ENCODE data around the gene IRF7. TPM values are rescaled to one million over a fixed set of nuclear protein-coding genes. Genes with fewer than 3 reads are reported as not detected.

IRF7 gene
- total RNA-seq, 4 donors from 2014 or later, result 33.7 to 40.9 (median 36.6) TPM

DNA sequence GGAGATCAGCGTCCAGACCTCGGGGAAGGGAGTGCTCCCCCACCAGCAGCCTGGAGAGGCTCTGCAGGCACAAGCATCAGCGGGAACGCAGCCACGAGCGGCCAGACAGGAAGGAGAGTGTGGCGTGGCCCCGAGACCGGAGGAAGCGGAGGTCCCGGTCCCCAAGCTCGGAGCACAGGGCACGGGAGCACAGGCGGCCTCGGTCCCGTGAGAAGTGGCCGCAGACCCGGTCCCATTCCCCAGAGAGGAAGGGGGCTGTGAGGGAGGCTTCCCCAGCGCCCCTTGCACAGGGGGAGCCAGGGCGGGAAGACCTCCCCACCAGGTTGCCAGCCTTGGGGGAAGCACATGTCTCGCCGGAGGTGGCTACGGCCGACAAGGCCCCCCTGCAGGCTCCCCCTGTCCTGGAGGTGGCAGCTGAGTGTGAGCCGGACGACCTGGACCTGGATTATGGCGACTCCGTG, 6.9 kb downstream of the IRF7 start:
- 87 to 88% methylated on average over 27 of the region's 28 CpGs for WGBS, 2 donors
- intact Hi-C loops (cut with DNase I; ENCODE audit: low total_unique reads), result no loop called here
- peak in 1 of 2 donors; percentile 86 for DNase-seq (ENCODE audit: low spot score in 2 of 2)
- no peak overlapping the region for H3K4me3 ChIP-seq (ENCODE audit: low read depth, poor library complexity, severe bottlenecking)
- TF ChIP-seq POLR2A (IDR thresholded peaks at IDR 0.05), result no peak

GRCh38 chr11:607971-608659, 7.6 kb downstream of the IRF7 start:
- WGBS, 2 donors, result 93 to 94% methylated on average over 30 to 45 of the region's 45 CpGs
- no peak overlapping the region for H3K4me3 ChIP-seq (ENCODE audit: low read depth, poor library complexity, severe bottlenecking)
- intact Hi-C loops (cut with DNase I; ENCODE audit: low total_unique reads), result no loop called here
- TF ChIP-seq, protein P1, sequence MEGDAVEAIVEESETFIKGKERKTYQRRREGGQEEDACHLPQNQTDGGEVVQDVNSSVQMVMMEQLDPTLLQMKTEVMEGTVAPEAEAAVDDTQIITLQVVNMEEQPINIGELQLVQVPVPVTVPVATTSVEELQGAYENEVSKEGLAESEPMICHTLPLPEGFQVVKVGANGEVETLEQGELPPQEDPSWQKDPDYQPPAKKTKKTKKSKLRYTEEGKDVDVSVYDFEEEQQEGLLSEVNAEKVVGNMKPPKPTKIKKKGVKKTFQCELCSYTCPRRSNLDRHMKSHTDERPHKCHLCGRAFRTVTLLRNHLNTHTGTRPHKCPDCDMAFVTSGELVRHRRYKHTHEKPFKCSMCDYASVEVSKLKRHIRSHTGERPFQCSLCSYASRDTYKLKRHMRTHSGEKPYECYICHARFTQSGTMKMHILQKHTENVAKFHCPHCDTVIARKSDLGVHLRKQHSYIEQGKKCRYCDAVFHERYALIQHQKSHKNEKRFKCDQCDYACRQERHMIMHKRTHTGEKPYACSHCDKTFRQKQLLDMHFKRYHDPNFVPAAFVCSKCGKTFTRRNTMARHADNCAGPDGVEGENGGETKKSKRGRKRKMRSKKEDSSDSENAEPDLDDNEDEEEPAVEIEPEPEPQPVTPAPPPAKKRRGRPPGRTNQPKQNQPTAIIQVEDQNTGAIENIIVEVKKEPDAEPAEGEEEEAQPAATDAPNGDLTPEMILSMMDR (IDR thresholded peaks at IDR 0.05), result no peak
- no peak for TF ChIP-seq POLR2A (IDR thresholded peaks at IDR 0.05)
- peak in 1 of 2 donors; percentile 86 for DNase-seq (ENCODE audit: low spot score in 2 of 2)

GRCh38 chr11:607020-607780, 8.6 kb downstream of the IRF7 start:
- no peak for DNase-seq (ENCODE audit: low spot score in 2 of 2)
- intact Hi-C loops (cut with DNase I; ENCODE audit: low total_unique reads), result no loop called here
- no peak for TF ChIP-seq POLR2A (IDR thresholded peaks at IDR 0.05)
- TF ChIP-seq, protein P1 (IDR thresholded peaks at IDR 0.05), result no peak
- 80 to 83% methylated on average over 23 to 35 of the region's 35 CpGs for WGBS, 2 donors
- H3K4me3 ChIP-seq (ENCODE audit: low read depth, poor library complexity, severe bottlenecking), result no peak overlapping the region

DNA sequence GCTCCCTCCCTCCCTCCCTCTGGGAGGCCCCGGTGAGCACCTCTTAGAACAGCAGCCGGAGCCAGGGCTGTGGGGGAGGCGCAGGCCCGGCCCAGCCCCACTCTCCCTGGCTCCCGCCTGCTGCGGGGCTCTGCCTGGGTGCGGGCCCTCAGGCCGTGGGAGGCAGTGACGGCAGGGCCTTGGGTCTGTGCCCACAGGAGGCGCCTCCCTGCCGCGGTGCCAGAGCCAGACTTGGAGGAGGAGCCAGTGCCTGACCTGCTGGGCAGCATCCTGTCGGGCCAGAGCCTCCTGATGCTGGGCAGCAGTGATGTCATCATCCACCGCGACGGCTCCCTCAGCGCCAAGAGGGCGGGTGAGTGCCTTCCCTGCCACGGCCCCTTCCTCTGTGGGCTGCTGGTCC, 9.5 kb downstream of the IRF7 start:
- intact Hi-C loops (cut with DNase I; ENCODE audit: low total_unique reads), result no loop called here
- 42 to 67% methylated on average over 8 to 11 of the region's 19 CpGs for WGBS, 2 donors
- peak in 1 of 2 donors; percentile 87 for DNase-seq (ENCODE audit: low spot score in 2 of 2)
- H3K4me3 ChIP-seq (ENCODE audit: low read depth, poor library complexity, severe bottlenecking), result no peak overlapping the region
- no peak for TF ChIP-seq POLR2A (IDR thresholded peaks at IDR 0.05)
- TF ChIP-seq, protein P1 (IDR thresholded peaks at IDR 0.05), result no peak

GRCh38 chr11:605286-606129, 10.2 kb downstream of the IRF7 start:
- 91 to 92% methylated on average over 29 to 31 of the region's 33 CpGs for WGBS, 2 donors
- intact Hi-C loops (cut with DNase I; ENCODE audit: low total_unique reads), result no loop called here
- H3K4me3 ChIP-seq (ENCODE audit: low read depth, poor library complexity, severe bottlenecking), result no peak overlapping the region
- TF ChIP-seq, protein P1 (IDR thresholded peaks at IDR 0.05), result no peak
- TF ChIP-seq POLR2A (IDR thresholded peaks at IDR 0.05), result no peak
- peak in 1 of 2 donors; percentile 83 for DNase-seq (ENCODE audit: low spot score in 2 of 2)

Data from lower leg skin (tissue), 4 donors.